GM06990 (cell line): ENCODE measurements around the gene PDGFA.

Experiments used
- DNase-seq: peaks from one replicate; pipeline ENCODE4 v3.0.0-alpha.2; 2011; ENCODE audit not compliant: insufficient read length; ENCODE audit errors: extremely low read depth
- H3K27me3 ChIP-seq: replicated peaks from 2 replicates; pipeline ENCODE4 v1.6.0; 2011; ENCODE audit warnings: low read length; ENCODE audit not compliant: control insufficient read depth, insufficient read depth
- H3K36me3 ChIP-seq: 2 replicates; pipeline ENCODE4 v1.5.1; 2011; ENCODE audit warnings: low read length; ENCODE audit not compliant: control insufficient read depth, insufficient read depth
- H3K4me3 ChIP-seq: replicated peaks from 2 replicates; pipeline ENCODE4 v1.5.1; 2011; ENCODE audit warnings: low read depth, mild to moderate bottlenecking, control low read depth, low read length
- TF ChIP-seq, protein P1 (sequence below): IDR thresholded peaks from 2 replicates; pipeline ENCODE4 v1.5.1; 2011; ENCODE audit warnings: low read length, control low read depth, mild to moderate bottlenecking, inconsistent platforms; ENCODE audit not compliant: insufficient read depth, poor library complexity, severe bottlenecking

PDGFA gene

GRCh38 chr7:468681-469562 lies 50.7 kb downstream of the PDGFA start:
- no peak overlapping the region for H3K4me3 ChIP-seq
- TF ChIP-seq, protein P1, sequence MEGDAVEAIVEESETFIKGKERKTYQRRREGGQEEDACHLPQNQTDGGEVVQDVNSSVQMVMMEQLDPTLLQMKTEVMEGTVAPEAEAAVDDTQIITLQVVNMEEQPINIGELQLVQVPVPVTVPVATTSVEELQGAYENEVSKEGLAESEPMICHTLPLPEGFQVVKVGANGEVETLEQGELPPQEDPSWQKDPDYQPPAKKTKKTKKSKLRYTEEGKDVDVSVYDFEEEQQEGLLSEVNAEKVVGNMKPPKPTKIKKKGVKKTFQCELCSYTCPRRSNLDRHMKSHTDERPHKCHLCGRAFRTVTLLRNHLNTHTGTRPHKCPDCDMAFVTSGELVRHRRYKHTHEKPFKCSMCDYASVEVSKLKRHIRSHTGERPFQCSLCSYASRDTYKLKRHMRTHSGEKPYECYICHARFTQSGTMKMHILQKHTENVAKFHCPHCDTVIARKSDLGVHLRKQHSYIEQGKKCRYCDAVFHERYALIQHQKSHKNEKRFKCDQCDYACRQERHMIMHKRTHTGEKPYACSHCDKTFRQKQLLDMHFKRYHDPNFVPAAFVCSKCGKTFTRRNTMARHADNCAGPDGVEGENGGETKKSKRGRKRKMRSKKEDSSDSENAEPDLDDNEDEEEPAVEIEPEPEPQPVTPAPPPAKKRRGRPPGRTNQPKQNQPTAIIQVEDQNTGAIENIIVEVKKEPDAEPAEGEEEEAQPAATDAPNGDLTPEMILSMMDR, result no peak
- H3K36me3 ChIP-seq, result no peaks in the 10 kb centered on the region
- DNase-seq, result no peak
- no peaks in the 10 kb centered on the region for H3K27me3 ChIP-seq

DNA sequence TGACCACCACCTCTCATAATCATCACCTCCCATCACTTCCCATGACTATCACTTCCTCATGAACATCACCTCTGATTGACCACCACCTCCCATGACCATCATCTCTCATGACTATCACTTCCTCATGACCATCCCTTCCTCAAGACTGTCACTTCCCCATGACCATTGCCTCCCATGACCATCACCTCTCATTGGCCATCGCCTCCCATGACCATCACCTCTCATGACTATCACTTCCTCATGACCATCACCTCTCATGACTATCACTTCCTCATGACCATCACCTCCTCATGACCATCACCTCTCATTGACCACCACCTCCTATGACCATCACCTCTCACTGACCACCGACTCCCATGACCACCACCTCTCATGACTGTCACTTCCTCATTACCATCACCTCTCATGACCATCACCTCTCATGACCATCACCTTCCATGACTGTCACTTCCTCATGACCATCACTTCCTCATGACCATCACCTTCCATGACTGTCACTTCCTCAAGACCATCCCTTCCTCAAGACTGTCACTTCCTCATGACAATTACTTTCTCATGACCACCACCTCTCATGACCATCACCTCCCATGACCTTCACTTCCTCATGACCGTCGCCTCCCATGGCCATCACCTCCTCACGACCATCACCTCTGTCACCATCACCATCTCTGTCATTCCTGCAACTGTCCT lies 51.6 kb downstream of the PDGFA start:
- DNase-seq, result no peak
- no peak overlapping the region for H3K4me3 ChIP-seq
- H3K27me3 ChIP-seq, result no peaks in the 10 kb centered on the region
- H3K36me3 ChIP-seq, result no peaks in the 10 kb centered on the region
- TF ChIP-seq, protein P1, result no peak

DNA sequence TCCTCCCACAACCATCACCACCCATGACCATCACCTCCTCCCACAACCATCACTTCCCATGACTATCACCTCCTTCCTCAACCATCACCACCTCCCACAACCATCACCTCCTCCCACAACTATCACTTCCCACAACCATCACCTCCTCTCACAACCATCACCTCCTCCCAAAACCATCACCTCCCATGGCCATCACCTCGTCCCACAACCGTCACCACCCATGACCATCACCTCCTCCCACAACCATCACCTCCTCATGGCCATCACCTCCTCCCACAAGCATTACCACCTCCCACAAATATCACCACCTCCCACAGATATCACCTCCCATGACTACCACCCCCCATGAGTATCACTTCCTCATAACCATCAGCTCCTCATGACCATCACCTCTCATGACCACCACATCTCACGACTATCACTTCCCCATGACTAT lies 52.2 kb downstream of the PDGFA start:
- Histone ChIP-seq H3K27me3 (no peaks in the 10 kb centered on the region), H3K36me3 (no peaks in the 10 kb centered on the region), H3K4me3 (no peak overlapping the region)
- TF ChIP-seq, protein P1, result no peak
- no peak for DNase-seq

GRCh38 chr7:466465-467191 lies 53.0 kb downstream of the PDGFA start:
- no peak for DNase-seq
- Histone ChIP-seq H3K36me3 (no peaks in the 10 kb centered on the region), H3K27me3 (no peaks in the 10 kb centered on the region), H3K4me3 (no peak overlapping the region)
- TF ChIP-seq, protein P1, result no peak

GRCh38 chr7:465710-466400 lies 53.8 kb downstream of the PDGFA start:
- H3K27me3 ChIP-seq, result no peaks in the 10 kb centered on the region
- TF ChIP-seq, protein P1, result no peak
- H3K4me3 ChIP-seq, result no peak overlapping the region
- DNase-seq, result no peak
- H3K36me3 ChIP-seq, result no peaks in the 10 kb centered on the region
